ENCODE results near the gene CCND2. TPM values are rescaled to one million over a fixed set of nuclear protein-coding genes. Genes with fewer than 3 reads are reported as not detected.

Gene CCND2
- total RNA-seq, 1 donor from 2014 or later: 283 TPM

GRCh38 chr12:4270831-4271716 is 2.5 kb upstream of the CCND2 start:
- peak; percentile 57 for DNase-seq
- TF ChIP-seq CTCF (IDR thresholded peaks at IDR 0.05; ENCODE audit: borderline replicate concordance): no peak
- peak overlapping the region; percentile 97 for H3K27ac ChIP-seq (replicated peaks)
- peaks cover 68% of the 10 kb centered on the region for H3K4me1 ChIP-seq
- peak overlapping the region; percentile 86 for H3K4me3 ChIP-seq
- H3K9me3 ChIP-seq (replicated peaks): no peaks in the 10 kb centered on the region
- intact Hi-C loops (cut with micrococcal nuclease): loop anchor here (10.0 kb wide), 1 partner anchor 276 kb away; no protein-coding TSS in a partner anchor
- peaks cover 73% of the 10 kb centered on the region for H3K27me3 ChIP-seq (ENCODE audit: low read depth)
- H3K36me3 ChIP-seq: peaks cover 2% of the 10 kb centered on the region

GRCh38 chr12:4271717-4272423 is 1.7 kb upstream of the CCND2 start:
- peaks cover 76% of the 10 kb centered on the region for H3K4me1 ChIP-seq

DNA sequence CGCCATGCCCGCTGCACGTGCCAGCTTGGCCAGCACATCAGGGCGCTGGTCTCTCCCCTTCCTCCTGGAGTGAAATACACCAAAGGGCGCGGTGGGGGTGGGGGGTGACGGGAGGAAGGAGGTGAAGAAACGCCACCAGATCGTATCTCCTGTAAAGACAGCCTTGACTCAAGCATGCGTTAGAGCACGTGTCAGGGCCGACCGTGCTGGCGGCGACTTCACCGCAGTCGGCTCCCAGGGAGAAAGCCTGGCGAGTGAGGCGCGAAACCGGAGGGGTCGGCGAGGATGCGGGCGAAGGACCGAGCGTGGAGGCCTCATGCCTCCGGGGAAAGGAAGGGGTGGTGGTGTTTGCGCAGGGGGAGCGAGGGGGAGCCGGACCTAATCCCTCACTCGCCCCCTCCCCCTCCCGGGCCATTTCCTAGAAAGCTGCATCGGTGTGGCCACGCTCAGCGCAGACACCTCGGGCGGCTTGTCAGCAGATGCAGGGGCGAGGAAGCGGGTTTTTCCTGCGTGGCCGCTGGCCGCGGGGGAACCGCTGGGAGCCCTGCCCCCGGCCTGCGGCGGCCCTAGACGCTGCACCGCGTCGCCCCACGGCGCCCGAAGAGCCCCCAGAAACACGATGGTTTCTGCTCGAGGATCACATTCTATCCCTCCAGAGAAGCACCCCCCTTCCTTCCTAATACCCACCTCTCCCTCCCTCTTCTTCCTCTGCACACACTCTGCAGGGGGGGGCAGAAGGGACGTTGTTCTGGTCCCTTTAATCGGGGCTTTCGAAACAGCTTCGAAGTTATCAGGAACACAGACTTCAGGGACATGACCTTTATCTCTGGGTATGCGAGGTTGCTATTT is 914 bp upstream of the CCND2 start:
- intact Hi-C loops (cut with micrococcal nuclease): loop anchor here (10.0 kb wide), 1 partner anchor 278 kb away; no protein-coding TSS in a partner anchor
- Histone ChIP-seq H3K27ac (replicated peaks) (peak overlapping the region; percentile 97), H3K36me3 (peaks cover 13% of the 10 kb centered on the region), H3K27me3 (ENCODE audit: low read depth) (peaks cover 70% of the 10 kb centered on the region), H3K4me3 (peak overlapping the region; percentile 86), H3K9me3 (replicated peaks) (no peaks in the 10 kb centered on the region), H3K4me1 (peaks cover 84% of the 10 kb centered on the region)
- no peak for TF ChIP-seq CTCF (IDR thresholded peaks at IDR 0.05; ENCODE audit: borderline replicate concordance)
- peak; percentile 67 for DNase-seq

More at GRCh38 chr12:4271717-4272423, 1.7 kb upstream of the CCND2 start:
- peak; percentile 75 for DNase-seq
- Histone ChIP-seq H3K4me3 (peak overlapping the region; percentile 86), H3K36me3 (peaks cover 9% of the 10 kb centered on the region), H3K27ac (replicated peaks) (peak overlapping the region; percentile 97), H3K9me3 (replicated peaks) (no peaks in the 10 kb centered on the region), H3K27me3 (ENCODE audit: low read depth) (peaks cover 75% of the 10 kb centered on the region)
- TF ChIP-seq CTCF (IDR thresholded peaks at IDR 0.05; ENCODE audit: borderline replicate concordance): no peak
- intact Hi-C loops (cut with micrococcal nuclease): loop anchor here (10.0 kb wide), 1 partner anchor 277 kb away; no protein-coding TSS in a partner anchor

- H3K4me3 ChIP-seq: peak overlapping the region; percentile 86
- H3K4me1 ChIP-seq: peaks cover 90% of the 10 kb centered on the region
- peak overlapping the region; percentile 97 for H3K27ac ChIP-seq (replicated peaks)
- peaks cover 65% of the 10 kb centered on the region for H3K27me3 ChIP-seq (ENCODE audit: low read depth)
- no peaks in the 10 kb centered on the region for H3K9me3 ChIP-seq (replicated peaks)
- peaks cover 14% of the 10 kb centered on the region for H3K36me3 ChIP-seq
- no peak for DNase-seq
- intact Hi-C loops (cut with micrococcal nuclease): loop anchor here (10.0 kb wide), 1 partner anchor 278 kb away; no protein-coding TSS in a partner anchor
- no peak for TF ChIP-seq CTCF (IDR thresholded peaks at IDR 0.05; ENCODE audit: borderline replicate concordance)
These were observed 300 bp upstream of the CCND2 start for GRCh38 chr12:4273273-4273651.

Data from left ventricle myocardium inferior (tissue), 1 donor.